Right renal cortex interstitium (tissue), 3 donors: ENCODE measurements around the gene ZNRF2. TPM values are rescaled to one million over a fixed set of nuclear protein-coding genes. Genes with fewer than 3 reads are reported as not detected.
"Not testable (repeated sequence)": the region's sequence is repeated elsewhere in the genome, so short reads cannot be mapped to it uniquely, and the experiment has no call there.

ENCODE experiments used
- DNase-seq, 3 donors: peaks; one replicate each; pipeline ENCODE4 v3.0.0-alpha.2; 2013; ENCODE audit warnings: low read depth in 3 of 3, low spot score in 2 of 3
- polyA plus RNA-seq, 3 donors: library from polyadenylated mRNA; unstranded; fragments of 120-200 nt; gene quantifications; one replicate each; pipeline ENCODE4 v1.2.1, GENCODE V29; 2013; ENCODE audit not compliant: insufficient read length in 3 of 3

Gene ZNRF2
- polyA plus RNA-seq, 3 donors = 16.0 to 19.2 (median 18.0) TPM

DNA sequence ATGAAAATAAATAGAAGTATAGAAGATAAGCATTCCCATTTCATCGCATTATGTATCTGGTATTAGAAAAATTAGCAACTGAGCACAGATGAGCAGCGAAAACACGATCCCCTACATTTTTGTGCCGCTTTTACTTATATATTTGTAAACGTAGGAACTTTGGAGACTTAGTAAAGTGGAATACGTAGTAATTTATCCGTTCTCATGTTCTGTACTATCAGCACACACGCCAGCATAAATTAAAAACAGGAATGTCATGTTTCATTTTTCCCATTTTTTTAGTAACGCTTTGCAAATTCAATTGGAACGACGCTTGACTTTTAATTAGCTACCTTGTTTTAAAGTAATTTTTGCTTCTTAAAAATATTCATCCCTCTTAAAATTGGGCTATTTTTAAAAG lies 2.4 kb downstream of the ZNRF2 start:
- no peak for DNase-seq

DNA sequence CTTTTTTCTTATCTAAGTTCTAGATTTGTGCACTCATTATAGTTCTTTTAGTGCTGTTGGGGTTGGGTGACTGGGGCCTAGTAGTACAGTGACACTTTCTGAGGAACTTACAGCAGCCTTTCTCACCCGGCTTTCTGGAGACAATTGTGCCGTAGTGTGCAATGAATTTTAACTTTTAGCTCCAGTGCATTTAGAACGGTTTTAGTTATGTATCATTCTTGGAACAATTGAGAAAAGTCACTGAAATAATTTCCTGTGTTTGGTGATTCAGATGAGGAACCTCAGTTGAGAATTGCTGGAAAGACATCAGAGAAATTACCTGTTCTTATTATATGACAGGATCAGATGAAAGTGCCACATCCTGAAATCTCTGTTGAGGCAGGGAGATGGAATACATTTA lies 3.2 kb downstream of the ZNRF2 start:
- DNase-seq = not testable (repeated sequence)

- DNase-seq = not testable (repeated sequence)
Observed at GRCh38 chr7:30289634-30290033, 5.2 kb downstream of the ZNRF2 start.

DNA sequence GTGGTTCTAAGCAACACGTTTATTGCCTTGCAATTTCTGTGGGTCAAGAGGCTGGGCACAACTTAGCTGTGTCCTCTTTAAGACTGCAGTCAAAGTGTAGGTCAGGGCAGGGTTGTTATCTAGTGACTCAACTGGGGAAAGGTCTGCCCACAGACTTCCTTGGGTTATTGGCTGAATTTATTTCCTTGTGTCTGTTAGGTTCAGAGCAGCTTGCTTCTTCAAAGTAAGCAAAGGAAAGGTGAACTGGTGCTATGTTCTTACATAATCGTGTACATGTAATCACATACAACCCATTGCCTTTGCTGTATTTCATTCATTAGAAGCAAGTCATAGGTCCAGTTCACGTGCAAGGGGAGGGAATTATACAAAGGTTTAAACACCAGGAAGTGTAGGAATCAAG lies 5.9 kb downstream of the ZNRF2 start:
- DNase-seq = not testable (repeated sequence)

DNA sequence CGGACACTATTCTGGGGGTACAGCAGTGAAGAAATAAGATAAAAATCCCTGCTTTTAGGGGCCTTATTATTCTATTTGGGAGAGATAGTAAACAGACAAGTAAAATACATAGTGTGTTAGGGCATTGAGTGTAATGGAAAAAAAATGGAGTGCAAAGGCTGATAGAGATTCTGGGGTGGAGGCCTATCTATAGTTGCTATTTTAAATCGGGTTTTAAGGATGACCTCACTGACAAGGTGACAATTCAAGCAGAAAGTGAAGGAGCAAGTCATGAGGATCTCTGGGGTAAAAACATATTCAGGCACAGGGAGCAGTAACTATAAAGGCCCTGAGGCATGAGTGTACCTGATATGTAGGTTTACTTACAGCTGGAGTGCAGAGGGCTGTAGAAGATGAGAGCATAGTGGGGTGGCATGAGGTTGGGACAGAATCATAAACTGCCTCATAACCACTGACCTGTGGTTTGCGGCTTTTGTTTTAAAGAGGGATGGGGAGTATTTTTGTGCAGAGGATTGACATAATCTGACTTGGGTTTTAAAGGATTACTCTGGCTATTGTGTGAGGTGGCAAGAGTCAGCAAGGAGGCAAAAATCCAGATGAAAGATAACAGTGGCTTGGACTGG lies 8.1 kb downstream of the ZNRF2 start:
- DNase-seq = not testable (repeated sequence)

- DNase-seq = not testable (repeated sequence)
Observed at GRCh38 chr7:30296304-30296703, 11.9 kb downstream of the ZNRF2 start.

DNA sequence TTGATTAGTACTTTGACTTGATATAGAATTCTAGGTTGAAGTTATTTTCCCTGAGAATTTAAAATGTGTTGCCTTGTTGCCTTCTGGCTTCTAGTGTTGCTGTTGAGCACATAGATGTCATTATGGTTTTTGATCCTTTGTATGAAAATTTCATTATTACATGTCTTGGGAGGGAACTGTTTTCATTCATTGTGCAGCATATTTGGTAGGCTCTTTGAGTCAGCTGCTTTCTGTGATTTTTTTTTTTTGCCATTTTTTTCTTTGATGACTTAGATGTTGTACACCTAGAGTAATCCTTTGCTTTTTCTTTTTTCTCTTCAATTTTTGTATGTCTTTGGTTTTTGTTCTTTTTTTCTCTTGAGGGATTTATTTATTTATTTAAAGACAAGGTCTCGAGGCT lies 13.1 kb downstream of the ZNRF2 start:
- DNase-seq = not testable (repeated sequence)

DNA sequence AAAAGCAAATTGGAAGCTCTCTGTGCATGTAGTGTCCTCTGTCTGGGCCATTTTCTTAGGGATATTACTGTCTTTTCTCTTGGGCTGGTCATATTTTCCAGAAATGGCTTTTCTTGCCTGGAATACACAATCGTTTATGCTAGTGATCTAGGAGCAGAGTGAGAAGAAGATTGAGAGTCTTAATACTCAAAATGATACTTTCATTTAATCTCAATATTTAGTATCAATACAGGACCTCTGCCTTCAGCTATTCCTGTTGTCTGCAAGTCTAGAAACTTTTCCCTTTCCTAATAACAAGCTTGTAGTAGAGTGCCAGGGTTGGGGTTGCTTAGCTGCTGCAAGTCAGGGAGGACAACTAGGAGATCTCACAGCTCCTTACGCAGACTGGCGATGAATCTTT lies 14.0 kb downstream of the ZNRF2 start:
- DNase-seq = not testable (repeated sequence)

DNA sequence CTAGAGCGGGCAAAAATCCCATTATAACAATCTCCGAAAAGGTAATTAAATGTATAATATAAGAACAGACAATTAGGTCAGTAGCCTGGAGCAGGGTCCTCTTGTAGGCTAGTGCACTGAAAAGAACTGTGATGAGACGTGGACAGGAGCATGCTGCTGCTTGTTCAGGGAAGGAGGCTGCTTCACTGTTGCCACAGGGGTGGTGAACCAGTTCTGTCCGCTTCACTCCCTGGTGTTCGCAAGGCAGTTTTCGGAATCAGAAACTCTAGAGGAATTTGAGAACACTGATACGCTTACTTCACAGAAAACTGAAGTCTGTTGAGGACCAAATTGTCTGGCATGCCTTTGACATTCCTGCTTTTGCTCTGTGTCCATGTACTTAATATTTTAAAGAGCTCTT lies 17.4 kb downstream of the ZNRF2 start:
- DNase-seq = no peak

GRCh38 chr7:30302656-30303311 lies 18.4 kb downstream of the ZNRF2 start:
- no peak for DNase-seq

- DNase-seq = no peak
Observed at GRCh38 chr7:30303312-30304039, 19.1 kb downstream of the ZNRF2 start.

DNA sequence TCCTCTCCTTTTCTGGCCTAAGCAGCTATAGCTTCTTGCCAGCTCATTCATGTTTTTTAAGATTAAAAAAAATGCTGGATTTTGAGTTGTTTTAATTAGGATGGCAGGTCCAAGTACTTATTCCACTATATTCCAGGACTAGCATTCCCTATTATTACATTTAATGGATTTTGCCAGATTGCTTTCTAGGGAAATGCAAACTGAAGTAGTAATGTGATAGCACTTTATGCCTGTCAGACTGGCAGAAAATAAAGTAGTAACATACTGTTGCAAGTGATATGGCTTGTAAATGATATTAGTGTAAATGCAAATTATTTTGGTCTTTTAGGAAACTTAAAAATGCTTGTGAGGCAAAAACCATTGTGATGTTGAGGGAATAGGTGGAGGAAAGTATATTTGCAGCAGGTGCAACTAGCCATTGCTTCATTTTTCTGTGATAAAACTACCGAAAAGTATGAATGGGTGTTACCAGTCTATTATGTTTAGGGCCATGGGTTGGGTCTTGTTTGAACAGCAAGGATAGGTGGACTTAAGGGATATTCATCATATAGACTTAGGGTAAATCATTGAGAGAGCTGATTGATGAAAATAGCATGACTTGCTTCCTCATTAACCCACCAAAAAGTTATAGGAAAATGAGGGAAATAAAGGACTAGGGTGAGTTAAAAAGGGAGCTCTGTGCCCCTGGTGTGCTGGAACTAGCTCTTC lies 19.9 kb downstream of the ZNRF2 start:
- DNase-seq = no peak

DNA sequence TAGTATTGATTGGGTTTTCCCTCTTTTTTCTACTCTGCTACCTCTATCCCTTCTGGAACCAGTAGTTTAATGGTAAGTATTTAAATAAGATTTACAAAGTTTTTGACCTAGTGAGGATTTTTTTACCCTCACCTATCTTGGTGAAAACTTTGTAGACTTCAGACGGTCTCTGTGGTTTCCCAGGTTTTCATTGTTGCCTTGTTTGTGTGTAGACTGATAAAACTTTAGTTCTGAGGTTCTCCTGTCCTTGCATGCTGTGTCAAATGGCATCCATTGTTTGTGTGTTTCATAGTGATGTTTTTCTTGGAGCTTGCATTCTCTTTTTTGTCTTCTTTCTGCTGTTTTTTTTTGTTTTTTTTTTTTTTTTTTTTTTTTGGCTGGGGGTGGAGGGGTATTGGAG lies 22.6 kb downstream of the ZNRF2 start:
- DNase-seq = no peak

DNA sequence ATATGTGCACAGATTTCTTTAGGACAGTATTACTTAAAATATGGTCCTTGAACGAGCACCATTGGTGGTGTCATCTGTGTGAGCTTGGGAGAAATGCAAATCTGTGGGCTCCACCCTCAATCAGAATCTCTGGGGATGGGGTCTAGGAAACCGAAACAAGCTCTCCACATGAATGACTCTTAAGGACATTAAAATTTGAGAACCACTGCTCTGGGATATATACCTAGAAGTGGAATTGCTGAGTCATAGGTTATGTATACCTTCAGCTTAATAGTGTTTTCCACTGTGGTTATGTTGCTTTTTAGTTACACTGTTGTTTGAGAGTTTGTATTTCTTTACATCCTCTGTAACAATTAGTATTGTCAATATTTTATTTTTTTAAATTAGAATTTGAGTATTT lies 24.0 kb downstream of the ZNRF2 start:
- DNase-seq = no peak

DNA sequence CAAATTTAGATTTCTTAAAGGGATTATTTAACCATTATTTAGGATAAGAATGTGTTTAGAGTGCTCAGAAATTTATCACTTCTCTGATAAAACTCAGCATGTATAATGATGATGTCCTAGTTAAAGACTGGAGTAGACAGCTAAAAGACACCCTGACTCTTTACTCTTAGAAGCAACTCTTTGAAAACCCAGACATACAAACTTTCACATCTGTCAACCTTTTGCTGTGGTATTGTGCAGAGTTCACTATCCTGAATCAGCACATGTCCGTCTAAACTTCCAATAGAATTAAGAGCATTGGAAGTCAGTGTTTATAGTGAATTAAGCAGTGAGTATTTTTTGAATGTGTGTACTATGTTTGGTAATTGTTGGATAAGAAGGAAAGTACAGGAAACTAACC lies 24.9 kb downstream of the ZNRF2 start:
- DNase-seq = no peak

GRCh38 chr7:30309842-30310435 lies 25.5 kb downstream of the ZNRF2 start:
- DNase-seq = no peak

GRCh38 chr7:30310674-30311362 lies 26.4 kb downstream of the ZNRF2 start:
- DNase-seq = no peak

- DNase-seq = no peak
Observed at GRCh38 chr7:30312178-30312577, 27.8 kb downstream of the ZNRF2 start.

DNA sequence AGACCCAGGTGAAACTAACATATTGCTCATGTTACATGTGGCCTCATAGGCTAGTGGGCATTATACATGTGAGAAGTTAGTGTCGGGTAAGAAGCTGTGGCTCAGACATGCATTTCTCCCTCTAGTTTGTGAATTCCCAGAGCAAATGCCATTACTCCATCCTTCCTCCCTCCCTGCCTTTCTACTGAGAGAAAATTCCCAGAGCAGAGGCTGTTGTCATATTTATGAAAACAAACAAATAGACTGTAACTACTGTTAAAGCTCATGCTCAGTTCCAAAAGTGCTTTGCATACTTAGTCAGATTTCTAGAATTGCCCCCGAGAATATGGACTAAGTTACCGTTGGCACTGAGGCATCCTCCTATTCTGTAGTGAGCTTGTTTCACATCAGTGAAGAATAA lies 29.0 kb downstream of the ZNRF2 start:
- no peak for DNase-seq

DNA sequence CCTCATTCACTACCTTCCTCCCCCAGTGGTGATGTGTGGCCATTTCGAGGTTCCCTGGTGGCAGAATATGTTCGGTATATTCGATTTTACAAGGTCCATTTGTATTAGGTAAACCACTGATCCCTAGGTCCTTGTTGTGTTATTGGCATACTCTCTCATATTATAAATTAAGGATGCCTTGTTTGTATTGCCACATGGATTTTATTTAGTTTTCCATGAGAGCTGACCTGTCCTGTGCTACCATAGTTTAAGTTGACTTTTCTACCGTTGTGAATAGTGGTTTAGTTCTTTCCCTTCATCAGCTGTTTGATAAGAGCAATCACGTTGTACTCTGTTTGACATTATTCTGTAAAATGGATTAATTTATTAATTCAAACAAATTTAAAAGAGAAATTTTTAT lies 29.4 kb downstream of the ZNRF2 start:
- no peak for DNase-seq
